Stomach (tissue), 9 donors: ENCODE measurements around the gene LY6G5C. TPM values are rescaled to one million over a fixed set of nuclear protein-coding genes. Genes with fewer than 3 reads are reported as not detected.

Source experiments
- DNase-seq, 2 donors: peaks; one replicate each; pipeline versions ENCODE4 v3.0.0 to v3.0.0-alpha.2; 2013 to 2019
- H3K27ac ChIP-seq, 5 donors: fragments of 200-600 bp in 4 of 5; sonication (generic) in 4 of 5; one replicate each; pipeline ENCODE4 v1.5.1; 2013 to 2019; ENCODE audit warnings: mild to moderate bottlenecking in 1 of 5, moderate library complexity in 1 of 5
- H3K27me3 ChIP-seq, 3 donors: fragments of 200-600 bp; sonication (generic); one replicate each; pipeline ENCODE4 v1.5.1; 2017 to 2019; ENCODE audit warnings: mixed run types in 1 of 3
- H3K36me3 ChIP-seq, 4 donors: fragments of 200-600 bp; sonication (generic); 1 replicate in 3 of 4; 2 replicates in 1 of 4; pipeline ENCODE4 v1.5.1; 2016 to 2019
- H3K4me1 ChIP-seq, 4 donors: fragments of 200-600 bp; sonication (generic); one replicate each; pipeline ENCODE4 v1.5.1; 2016 to 2019
- H3K4me3 ChIP-seq, 4 donors: fragments of 200-600 bp; sonication (generic) in 3 of 4; one replicate each; pipeline ENCODE4 v1.5.1; 2016 to 2019; ENCODE audit warnings: mild to moderate bottlenecking in 1 of 4
- H3K9me3 ChIP-seq, 4 donors: fragments of 200-600 bp; sonication (generic); one replicate each; pipeline ENCODE4 v1.5.1; 2016 to 2019
- CTCF ChIP-seq, 7 experiments: fragments of 450-650 bp in 4 of 7; fragments of 200-600 bp in 3 of 7; sonication (generic) in 3 of 7; IDR thresholded peaks; one replicate each; pipeline ENCODE4 v1.5.1; 2016 to 2019; ENCODE audit warnings: antibody characterized with exemption in 7 of 7, control low read depth in 2 of 7, mild to moderate bottlenecking in 1 of 7
- EP300 ChIP-seq: sonication (generic); formaldehyde crosslinking; IDR thresholded peaks from one replicate; pipeline ENCODE4 v1.6.1; 2017; ENCODE audit warnings: antibody characterized with exemption
- POLR2A ChIP-seq, 4 donors: fragments of 450-650 bp; IDR thresholded peaks; one replicate each; pipeline ENCODE4 v1.6.1; 2016; ENCODE audit warnings: antibody characterized with exemption in 4 of 4, control low read depth in 2 of 4, mild to moderate bottlenecking in 1 of 4, moderate library complexity in 1 of 4
- POLR2AphosphoS5 ChIP-seq, 3 donors: sonication (generic); formaldehyde crosslinking; IDR thresholded peaks; one replicate each; pipeline ENCODE4 v1.6.1; 2016; ENCODE audit warnings: antibody characterized with exemption in 3 of 3
- WGBS, 5 donors: extraction: QIAGEN DNeasy Blood & Tissue Kit in 3 of 5; methylation state at CpG; one replicate each; pipeline versions ENCODE4 v1.1.5 to v1.1.7; 2013 to 2018; 5-methylcytosine and 5-hydroxymethylcytosine counted together
- intact Hi-C: fragments of 100-400 bp; cut with DNase I; formaldehyde crosslinking; loops from one replicate; pipeline ENCODE4 v1.15.1; 2023; ENCODE audit warnings: low total_unique reads
- polyA plus RNA-seq, 3 donors: library from polyadenylated mRNA; stranded (reverse); fragments of 200-250 nt; gene quantifications; one replicate each; pipeline ENCODE4 v1.2.3, GENCODE V29; 2013
- total RNA-seq, 5 donors: library from RNA; depleted of rRNA; stranded (reverse); fragments of >200 nt; gene quantifications; one replicate each; pipeline versions ENCODE4 v1.1.0 to v1.2.3, GENCODE V29; 2014 to 2016
- donor health status: healthy with polysubstance abuse.
- donor health status: Bipolar disorder and iron deficiency.
- donor health status: healthy.

The LY6G5C gene
- total and polyA plus RNA-seq, 8 donors, result 1.8 to 4.9 (median 2.7) TPM; not detected in 5

GRCh38 chr6:31691078-31691463, 10.2 kb upstream of the LY6G5C start:
- 83 to 89% (median 87%) methylated on average over 6 of the region's 6 CpGs for WGBS, 5 donors
- Histone ChIP-seq H3K4me1 (peaks cover 4 to 20% (median 12%) of the 10 kb centered on the region in 4 donors), H3K36me3 (peaks cover 86 to 100% (median 100%) of the 10 kb centered on the region in 4 donors), H3K27ac (peak overlapping the region in 4 of 5 donors; percentile 25 to 72 (median 27)), H3K4me3 (no peak overlapping the region), H3K27me3 (no peaks in the 10 kb centered on the region), H3K9me3 (no peaks in the 10 kb centered on the region)
- DNase-seq, result no peak
- TF ChIP-seq CTCF (IDR thresholded peaks at IDR 0.05) (no peak), POLR2AphosphoS5 (IDR thresholded peaks at IDR 0.05) (no peak), POLR2A (IDR thresholded peaks at IDR 0.05) (no peak), EP300 (no peak)
- intact Hi-C loops, result no loop called here

DNA sequence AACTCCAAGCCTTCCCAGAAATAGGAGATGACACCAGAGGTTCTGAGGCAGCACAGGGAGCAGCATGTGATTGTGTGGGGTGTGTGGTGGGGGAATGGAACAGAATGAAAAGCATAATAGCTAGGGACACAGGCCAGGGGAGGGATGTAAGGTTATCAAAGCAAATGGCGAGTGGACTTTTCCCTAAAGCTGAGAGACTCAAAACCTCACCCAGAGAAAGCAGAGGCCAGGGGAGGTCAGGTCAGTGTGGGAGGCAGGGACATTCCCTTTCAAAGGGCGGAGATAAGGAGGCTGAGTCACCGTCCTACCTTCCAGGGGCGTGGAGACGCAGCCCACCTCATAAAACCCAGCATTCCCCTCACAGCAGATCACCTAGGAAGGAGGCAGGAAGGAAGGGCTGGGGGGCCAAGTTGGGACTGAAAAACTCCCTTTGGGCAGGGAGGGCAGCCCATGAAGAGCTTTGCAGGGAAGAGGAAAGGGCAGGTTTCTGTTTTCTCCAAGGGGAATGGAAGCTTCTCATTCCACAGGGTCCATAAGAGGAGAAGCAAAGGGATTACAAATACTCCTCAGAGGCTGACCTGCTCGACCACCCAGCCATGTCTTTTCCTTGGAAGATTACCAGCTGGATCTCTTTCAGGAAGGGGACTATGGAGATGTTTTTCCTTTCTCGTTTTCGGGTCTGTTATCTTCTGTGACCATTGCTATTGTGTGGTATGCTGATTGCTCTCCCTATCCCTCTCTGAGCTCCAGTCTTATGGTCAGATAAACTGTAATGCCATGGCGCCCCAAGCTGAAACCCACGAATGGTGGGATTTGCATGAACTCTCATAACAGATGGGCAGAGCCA, 9.6 kb upstream of the LY6G5C start:
- Histone ChIP-seq H3K9me3 (no peaks in the 10 kb centered on the region), H3K27ac (peak overlapping the region; percentile 3 to 72 (median 26)), H3K36me3 (peaks cover 81 to 100% (median 100%) of the 10 kb centered on the region in 4 donors), H3K4me3 (no peak overlapping the region), H3K27me3 (no peaks in the 10 kb centered on the region), H3K4me1 (peaks cover 4 to 20% (median 12%) of the 10 kb centered on the region in 4 donors)
- WGBS, 5 donors, result 33 to 54% (median 39%) methylated on average over 10 of the region's 10 CpGs
- TF ChIP-seq POLR2AphosphoS5 (IDR thresholded peaks at IDR 0.05), result peak in 1 of 3 donors; percentile 8
- TF ChIP-seq POLR2A (IDR thresholded peaks at IDR 0.05), result no peak
- no peak for TF ChIP-seq EP300
- intact Hi-C loops, result no loop called here
- DNase-seq, result peak; percentile 37 to 76

DNA sequence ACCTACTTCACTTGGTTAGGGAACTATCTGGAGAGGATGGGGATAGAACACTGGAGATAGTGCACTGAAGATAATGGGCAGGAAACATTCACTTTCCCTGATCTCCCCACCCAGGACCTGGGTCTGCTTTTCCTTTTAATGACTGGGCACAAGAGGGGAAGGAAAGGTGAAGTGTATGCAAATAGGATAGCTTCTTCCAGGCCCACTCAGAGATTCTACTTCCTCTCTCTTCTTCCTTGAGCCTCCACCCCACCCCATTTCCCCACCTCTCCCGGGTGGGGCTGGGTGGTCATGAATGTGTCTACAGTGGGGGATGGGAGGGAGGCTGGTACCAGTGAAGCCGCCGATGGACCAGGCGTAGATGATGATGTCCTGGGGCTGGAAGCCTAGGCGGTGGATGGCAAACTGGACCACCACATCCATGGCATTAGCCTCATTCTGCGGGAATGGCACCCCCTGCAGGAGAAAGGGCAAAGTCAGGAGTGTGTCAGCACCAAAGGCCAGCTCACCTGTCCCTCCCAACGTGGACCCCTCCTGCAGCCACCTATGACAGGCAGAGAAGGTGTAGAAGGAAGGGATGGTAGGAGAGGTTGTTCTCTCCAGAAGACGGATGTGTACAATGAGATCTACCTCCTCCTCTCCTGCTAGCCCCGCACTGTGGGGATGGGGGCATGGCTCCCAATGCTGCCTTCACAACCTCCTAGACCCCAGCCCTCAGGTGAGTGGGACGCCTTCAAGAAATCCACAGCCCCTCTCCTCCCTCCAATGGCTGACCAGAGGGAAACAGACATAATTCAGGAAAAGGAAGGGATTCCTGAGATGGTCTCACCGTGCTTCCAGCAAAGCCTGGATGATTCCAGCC, 8.6 kb upstream of the LY6G5C start:
- intact Hi-C loops, result loop anchor here (10.0 kb wide), 1 partner anchor 75 kb away; the partner anchor contains the start of gene SAPCD1
- peak overlapping the region in 4 of 5 donors; percentile 14 to 72 (median 27) for H3K27ac ChIP-seq
- peaks cover 73 to 98% (median 97%) of the 10 kb centered on the region in 4 donors for H3K36me3 ChIP-seq
- 74 to 81% (median 77%) methylated on average over 10 to 11 of the region's 11 CpGs for WGBS, 5 donors
- TF ChIP-seq POLR2A (IDR thresholded peaks at IDR 0.05) (no peak), POLR2AphosphoS5 (IDR thresholded peaks at IDR 0.05) (no peak), EP300 (no peak), CTCF (IDR thresholded peaks at IDR 0.05) (no peak)
- H3K9me3 ChIP-seq, result no peaks in the 10 kb centered on the region
- H3K27me3 ChIP-seq, result no peaks in the 10 kb centered on the region
- peaks cover 4 to 20% (median 12%) of the 10 kb centered on the region in 4 donors for H3K4me1 ChIP-seq
- no peak overlapping the region for H3K4me3 ChIP-seq
- no peak for DNase-seq

DNA sequence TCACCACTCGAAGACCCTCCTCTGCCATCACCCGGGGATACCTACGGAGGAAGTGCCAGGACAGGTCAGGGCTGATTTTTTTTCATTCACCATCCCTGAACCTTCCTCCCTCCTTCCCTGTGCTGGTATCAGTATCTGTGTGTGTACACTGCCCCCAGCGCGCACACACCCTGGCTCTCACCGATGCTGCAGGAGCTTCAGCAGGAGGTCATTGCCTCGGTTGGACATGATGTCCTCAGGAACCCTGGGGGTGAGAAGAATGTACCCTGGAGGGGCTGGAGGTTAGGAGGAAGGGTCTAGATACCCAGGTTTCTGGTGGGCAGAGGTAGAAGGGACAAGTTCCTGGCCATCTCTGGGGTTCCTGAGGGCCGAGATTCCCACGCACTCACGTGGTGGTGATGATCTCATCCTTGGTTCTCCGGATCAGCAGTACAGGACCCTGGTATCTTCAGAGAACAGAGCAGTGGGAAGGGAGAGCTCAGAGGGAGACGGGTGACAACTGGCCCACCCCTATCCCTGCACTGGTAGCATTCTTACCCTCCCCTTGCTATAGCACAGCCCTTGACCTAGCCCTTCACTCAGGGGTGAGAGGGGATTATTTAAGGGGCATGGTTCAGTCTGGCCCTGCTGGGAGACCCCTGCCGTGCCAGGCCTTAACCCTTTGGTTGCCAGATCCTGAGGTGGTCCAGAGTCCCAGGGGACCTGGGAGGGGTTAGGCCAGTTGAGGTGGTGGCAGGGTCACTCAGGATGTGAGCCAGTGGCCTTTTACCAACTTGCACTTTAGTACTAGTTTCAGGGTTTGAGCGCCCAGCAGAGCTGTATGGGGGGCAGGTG, 7.2 kb upstream of the LY6G5C start:
- TF ChIP-seq POLR2A (IDR thresholded peaks at IDR 0.05) (no peak), POLR2AphosphoS5 (IDR thresholded peaks at IDR 0.05) (no peak), CTCF (IDR thresholded peaks at IDR 0.05) (no peak), EP300 (no peak)
- Histone ChIP-seq H3K27ac (peak overlapping the region in 1 of 5 donors; percentile 43), H3K4me1 (peaks cover 4 to 29% (median 17%) of the 10 kb centered on the region in 4 donors), H3K36me3 (peaks cover 63 to 89% (median 85%) of the 10 kb centered on the region in 4 donors), H3K27me3 (no peaks in the 10 kb centered on the region), H3K9me3 (no peaks in the 10 kb centered on the region), H3K4me3 (no peak overlapping the region)
- no peak for DNase-seq
- 80 to 87% (median 82%) methylated on average over 13 to 14 of the region's 14 CpGs for WGBS, 5 donors
- intact Hi-C loops, result loop anchor here (10.0 kb wide), 1 partner anchor 77 kb away; the partner anchor contains the start of gene SAPCD1
